HG03378 (cell line): ENCODE data around the gene KCNH8.
"Not testable (repeated sequence)": the region's sequence is repeated elsewhere in the genome, so short reads cannot be mapped to it uniquely, and the experiment has no call there.

ENCODE experiments used
- ATAC-seq: cut with Tn5 transposase; IDR thresholded peaks from one replicate; pipeline ENCODE4 v1.9.1; 2021; ENCODE audit warnings: mild to moderate bottlenecking, moderate library complexity; ENCODE audit not compliant: unreplicated experiment

The KCNH8 gene

GRCh38 chr3:19147905-19148767 is at the start of gene KCNH8:
KCNH8 (plus strand) TSS chr3:19148510; CDS start chr3:19148720, 210 bp downstream.
- ATAC-seq, result no peak

GRCh38 chr3:19102654-19103290 is 45.5 kb upstream of the KCNH8 start:
- ATAC-seq, result not testable (repeated sequence)

- ATAC-seq, result no peak
Measured at GRCh38 chr3:19103510-19103909, 44.8 kb upstream of the KCNH8 start.

- no peak for ATAC-seq
Measured at GRCh38 chr3:19104459-19104858, 43.9 kb upstream of the KCNH8 start.

GRCh38 chr3:19105826-19106225 is 42.5 kb upstream of the KCNH8 start:
- ATAC-seq, result no peak

- no peak for ATAC-seq
Measured at GRCh38 chr3:19106307-19106706, 42.0 kb upstream of the KCNH8 start.

- ATAC-seq, result no peak
Measured at GRCh38 chr3:19107719-19108118, 40.6 kb upstream of the KCNH8 start.

- no peak for ATAC-seq
Measured at GRCh38 chr3:19110335-19110895, 37.9 kb upstream of the KCNH8 start.

GRCh38 chr3:19114461-19114860 is 33.8 kb upstream of the KCNH8 start:
- ATAC-seq, result no peak

GRCh38 chr3:19116239-19116638 is 32.1 kb upstream of the KCNH8 start:
- no peak for ATAC-seq

- ATAC-seq, result no peak
Measured at GRCh38 chr3:19124752-19125151, 23.6 kb upstream of the KCNH8 start.

- ATAC-seq, result no peak
Measured at GRCh38 chr3:19139863-19140262, 8.4 kb upstream of the KCNH8 start.

GRCh38 chr3:19146685-19147650 is 1.3 kb upstream of the KCNH8 start:
- peak; percentile 66 for ATAC-seq

GRCh38 chr3:19148768-19149091 is 420 bp downstream of the KCNH8 start:
- ATAC-seq, result no peak

- ATAC-seq, result no peak
Measured at GRCh38 chr3:19149368-19149767, 1.1 kb downstream of the KCNH8 start.

- no peak for ATAC-seq
Measured at GRCh38 chr3:19151171-19151570, 2.9 kb downstream of the KCNH8 start.

GRCh38 chr3:19154693-19155250 is 6.5 kb downstream of the KCNH8 start:
- no peak for ATAC-seq

GRCh38 chr3:19155375-19155774 is 7.1 kb downstream of the KCNH8 start:
- no peak for ATAC-seq

- ATAC-seq, result no peak
Measured at GRCh38 chr3:19159966-19160635, 11.8 kb downstream of the KCNH8 start.

GRCh38 chr3:19165654-19166053 is 17.3 kb downstream of the KCNH8 start:
- ATAC-seq, result no peak
